Measurements from ENCODE around the gene HNRNPH1. TPM values are rescaled to one million over a fixed set of nuclear protein-coding genes. Genes with fewer than 3 reads are reported as not detected.

The HNRNPH1 gene
- total and polyA plus RNA-seq, 2 of the 13 experiments (the other 11 are each of a cell fraction or from before 2014, with no cell fraction given): 382 to 1,064 TPM

DNA sequence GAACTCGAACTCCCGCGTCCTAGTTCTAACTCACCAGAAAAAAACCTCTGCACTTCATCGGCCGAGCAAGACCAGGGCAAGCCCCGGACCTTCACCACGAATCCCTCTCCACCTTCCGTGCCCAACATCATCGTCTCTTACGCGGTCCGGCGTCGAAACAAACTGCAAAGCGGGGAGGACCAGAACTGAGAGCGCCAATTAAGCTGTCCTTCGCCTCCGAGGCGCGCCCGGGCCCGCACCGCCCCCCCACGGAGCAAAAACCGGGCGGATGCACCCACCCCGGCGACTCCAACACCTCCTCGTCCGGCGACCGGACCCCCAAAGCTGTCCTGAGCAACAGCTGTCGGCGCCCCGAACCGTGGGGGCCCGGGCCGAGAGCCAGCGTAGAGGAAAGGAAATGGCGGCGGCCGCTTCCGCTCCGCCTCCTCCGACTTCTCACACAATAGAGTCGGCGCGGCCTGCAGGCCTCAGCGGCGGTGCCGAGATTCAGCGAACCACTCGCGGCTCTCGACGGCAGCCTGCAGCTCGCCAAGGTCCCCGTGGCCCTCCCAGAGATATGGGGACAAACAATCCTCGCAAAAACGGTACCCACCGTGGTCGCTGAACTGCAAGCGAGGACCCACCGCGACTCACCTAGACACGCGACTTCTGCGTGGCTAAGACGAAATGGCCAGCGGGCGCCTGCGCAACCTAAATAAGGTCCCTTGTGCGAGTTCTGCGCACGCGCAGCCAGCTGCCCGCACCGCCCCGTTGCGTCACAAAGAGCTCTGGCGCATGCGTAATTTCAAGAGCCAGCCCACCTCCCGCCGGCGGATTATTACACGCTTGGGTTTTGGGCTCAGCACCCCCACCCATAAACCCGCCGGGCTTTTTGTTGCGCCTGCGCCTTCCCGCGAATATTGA, at the start of gene HNRNPH1 (continued):
- TF ChIP-seq ZNF781 (CRISPR knock-in tag; IDR thresholded peaks at IDR 0.05; ENCODE audit: borderline replicate concordance, not compliant biosample characterization) (peak; percentile 85), NFATC3 (CRISPR knock-in tag; IDR thresholded peaks at IDR 0.05) (no peak), CBX2 (IDR thresholded peaks at IDR 0.05; ENCODE audit: low read depth, low read length) (no peak), CBX2 (CRISPR knock-in tag; IDR thresholded peaks at IDR 0.05; ENCODE audit: low read depth) (no peak), ZMAT3 (CRISPR knock-in tag; conservative IDR thresholded peaks at IDR 0.05) (peak; percentile 77; the same call in 1 of the 2 replicates), ZBTB38 (CRISPR knock-in tag; IDR thresholded peaks at IDR 0.05) (peak; percentile 87), SKI (IDR thresholded peaks at IDR 0.05; ENCODE audit: partially characterized antibody) (peak; percentile 35), ZNF234 (CRISPR knock-in tag; conservative IDR thresholded peaks at IDR 0.05) (peak; percentile 88), BORCS8-MEF2B (CRISPR knock-in tag; IDR thresholded peaks at IDR 0.05) (peak; percentile 86; the same call in 1 of the 2 replicates), ZNF878 (CRISPR knock-in tag; IDR thresholded peaks at IDR 0.05) (0 out of 2 replicates have a peak, but pooled peaks have one; percentile 34), PHF5A (CRISPR knock-in tag; IDR thresholded peaks at IDR 0.05; ENCODE audit: low read depth, unreplicated experiment) (peak; percentile 57), ZNF251 (CRISPR knock-in tag; IDR thresholded peaks at IDR 0.05) (no peak), KLF13 (CRISPR knock-in tag; IDR thresholded peaks at IDR 0.05) (peak; percentile 38; the same call in 1 of the 2 replicates)
- TF ChIP-seq, protein P1, sequence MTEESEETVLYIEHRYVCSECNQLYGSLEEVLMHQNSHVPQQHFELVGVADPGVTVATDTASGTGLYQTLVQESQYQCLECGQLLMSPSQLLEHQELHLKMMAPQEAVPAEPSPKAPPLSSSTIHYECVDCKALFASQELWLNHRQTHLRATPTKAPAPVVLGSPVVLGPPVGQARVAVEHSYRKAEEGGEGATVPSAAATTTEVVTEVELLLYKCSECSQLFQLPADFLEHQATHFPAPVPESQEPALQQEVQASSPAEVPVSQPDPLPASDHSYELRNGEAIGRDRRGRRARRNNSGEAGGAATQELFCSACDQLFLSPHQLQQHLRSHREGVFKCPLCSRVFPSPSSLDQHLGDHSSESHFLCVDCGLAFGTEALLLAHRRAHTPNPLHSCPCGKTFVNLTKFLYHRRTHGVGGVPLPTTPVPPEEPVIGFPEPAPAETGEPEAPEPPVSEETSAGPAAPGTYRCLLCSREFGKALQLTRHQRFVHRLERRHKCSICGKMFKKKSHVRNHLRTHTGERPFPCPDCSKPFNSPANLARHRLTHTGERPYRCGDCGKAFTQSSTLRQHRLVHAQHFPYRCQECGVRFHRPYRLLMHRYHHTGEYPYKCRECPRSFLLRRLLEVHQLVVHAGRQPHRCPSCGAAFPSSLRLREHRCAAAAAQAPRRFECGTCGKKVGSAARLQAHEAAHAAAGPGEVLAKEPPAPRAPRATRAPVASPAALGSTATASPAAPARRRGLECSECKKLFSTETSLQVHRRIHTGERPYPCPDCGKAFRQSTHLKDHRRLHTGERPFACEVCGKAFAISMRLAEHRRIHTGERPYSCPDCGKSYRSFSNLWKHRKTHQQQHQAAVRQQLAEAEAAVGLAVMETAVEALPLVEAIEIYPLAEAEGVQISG (CRISPR knock-in tag; IDR thresholded peaks at IDR 0.05): peak; percentile 82
- TF ChIP-seq, protein P2, sequence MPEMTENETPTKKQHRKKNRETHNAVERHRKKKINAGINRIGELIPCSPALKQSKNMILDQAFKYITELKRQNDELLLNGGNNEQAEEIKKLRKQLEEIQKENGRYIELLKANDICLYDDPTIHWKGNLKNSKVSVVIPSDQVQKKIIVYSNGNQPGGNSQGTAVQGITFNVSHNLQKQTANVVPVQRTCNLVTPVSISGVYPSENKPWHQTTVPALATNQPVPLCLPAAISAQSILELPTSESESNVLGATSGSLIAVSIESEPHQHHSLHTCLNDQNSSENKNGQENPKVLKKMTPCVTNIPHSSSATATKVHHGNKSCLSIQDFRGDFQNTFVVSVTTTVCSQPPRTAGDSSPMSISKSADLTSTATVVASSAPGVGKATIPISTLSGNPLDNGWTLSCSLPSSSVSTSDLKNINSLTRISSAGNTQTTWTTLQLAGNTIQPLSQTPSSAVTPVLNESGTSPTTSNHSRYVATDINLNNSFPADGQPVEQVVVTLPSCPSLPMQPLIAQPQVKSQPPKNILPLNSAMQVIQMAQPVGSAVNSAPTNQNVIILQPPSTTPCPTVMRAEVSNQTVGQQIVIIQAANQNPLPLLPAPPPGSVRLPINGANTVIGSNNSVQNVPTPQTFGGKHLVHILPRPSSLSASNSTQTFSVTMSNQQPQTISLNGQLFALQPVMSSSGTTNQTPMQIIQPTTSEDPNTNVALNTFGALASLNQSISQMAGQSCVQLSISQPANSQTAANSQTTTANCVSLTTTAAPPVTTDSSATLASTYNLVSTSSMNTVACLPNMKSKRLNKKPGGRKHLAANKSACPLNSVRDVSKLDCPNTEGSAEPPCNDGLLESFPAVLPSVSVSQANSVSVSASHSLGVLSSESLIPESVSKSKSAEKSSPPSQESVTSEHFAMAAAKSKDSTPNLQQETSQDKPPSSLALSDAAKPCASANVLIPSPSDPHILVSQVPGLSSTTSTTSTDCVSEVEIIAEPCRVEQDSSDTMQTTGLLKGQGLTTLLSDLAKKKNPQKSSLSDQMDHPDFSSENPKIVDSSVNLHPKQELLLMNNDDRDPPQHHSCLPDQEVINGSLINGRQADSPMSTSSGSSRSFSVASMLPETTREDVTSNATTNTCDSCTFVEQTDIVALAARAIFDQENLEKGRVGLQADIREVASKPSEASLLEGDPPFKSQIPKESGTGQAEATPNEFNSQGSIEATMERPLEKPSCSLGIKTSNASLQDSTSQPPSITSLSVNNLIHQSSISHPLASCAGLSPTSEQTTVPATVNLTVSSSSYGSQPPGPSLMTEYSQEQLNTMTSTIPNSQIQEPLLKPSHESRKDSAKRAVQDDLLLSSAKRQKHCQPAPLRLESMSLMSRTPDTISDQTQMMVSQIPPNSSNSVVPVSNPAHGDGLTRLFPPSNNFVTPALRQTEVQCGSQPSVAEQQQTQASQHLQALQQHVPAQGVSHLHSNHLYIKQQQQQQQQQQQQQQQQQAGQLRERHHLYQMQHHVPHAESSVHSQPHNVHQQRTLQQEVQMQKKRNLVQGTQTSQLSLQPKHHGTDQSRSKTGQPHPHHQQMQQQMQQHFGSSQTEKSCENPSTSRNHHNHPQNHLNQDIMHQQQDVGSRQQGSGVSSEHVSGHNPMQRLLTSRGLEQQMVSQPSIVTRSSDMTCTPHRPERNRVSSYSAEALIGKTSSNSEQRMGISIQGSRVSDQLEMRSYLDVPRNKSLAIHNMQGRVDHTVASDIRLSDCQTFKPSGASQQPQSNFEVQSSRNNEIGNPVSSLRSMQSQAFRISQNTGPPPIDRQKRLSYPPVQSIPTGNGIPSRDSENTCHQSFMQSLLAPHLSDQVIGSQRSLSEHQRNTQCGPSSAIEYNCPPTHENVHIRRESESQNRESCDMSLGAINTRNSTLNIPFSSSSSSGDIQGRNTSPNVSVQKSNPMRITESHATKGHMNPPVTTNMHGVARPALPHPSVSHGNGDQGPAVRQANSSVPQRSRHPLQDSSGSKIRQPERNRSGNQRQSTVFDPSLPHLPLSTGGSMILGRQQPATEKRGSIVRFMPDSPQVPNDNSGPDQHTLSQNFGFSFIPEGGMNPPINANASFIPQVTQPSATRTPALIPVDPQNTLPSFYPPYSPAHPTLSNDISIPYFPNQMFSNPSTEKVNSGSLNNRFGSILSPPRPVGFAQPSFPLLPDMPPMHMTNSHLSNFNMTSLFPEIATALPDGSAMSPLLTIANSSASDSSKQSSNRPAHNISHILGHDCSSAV (CRISPR knock-in tag; IDR thresholded peaks at IDR 0.05; ENCODE audit: borderline replicate concordance): no peak
- TF ChIP-seq, protein P3, sequence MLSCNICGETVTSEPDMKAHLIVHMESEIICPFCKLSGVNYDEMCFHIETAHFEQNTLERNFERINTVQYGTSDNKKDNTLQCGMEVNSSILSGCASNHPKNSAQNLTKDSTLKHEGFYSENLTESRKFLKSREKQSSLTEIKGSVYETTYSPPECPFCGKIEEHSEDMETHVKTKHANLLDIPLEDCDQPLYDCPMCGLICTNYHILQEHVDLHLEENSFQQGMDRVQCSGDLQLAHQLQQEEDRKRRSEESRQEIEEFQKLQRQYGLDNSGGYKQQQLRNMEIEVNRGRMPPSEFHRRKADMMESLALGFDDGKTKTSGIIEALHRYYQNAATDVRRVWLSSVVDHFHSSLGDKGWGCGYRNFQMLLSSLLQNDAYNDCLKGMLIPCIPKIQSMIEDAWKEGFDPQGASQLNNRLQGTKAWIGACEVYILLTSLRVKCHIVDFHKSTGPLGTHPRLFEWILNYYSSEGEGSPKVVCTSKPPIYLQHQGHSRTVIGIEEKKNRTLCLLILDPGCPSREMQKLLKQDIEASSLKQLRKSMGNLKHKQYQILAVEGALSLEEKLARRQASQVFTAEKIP (CRISPR knock-in tag; IDR thresholded peaks at IDR 0.05; ENCODE audit: borderline replicate concordance): no peak

Data from HepG2 (cell line).